ENCODE results near the gene NIF3L1. TPM values are rescaled to one million over a fixed set of nuclear protein-coding genes. Genes with fewer than 3 reads are reported as not detected.

NIF3L1 gene
- total and polyA plus RNA-seq, 9 of the 15 experiments (the other 6 are each of a cell fraction or from before 2014, with no cell fraction given): 26.7 to 89.5 (median 45.6) TPM

- TF ChIP-seq, protein P1, sequence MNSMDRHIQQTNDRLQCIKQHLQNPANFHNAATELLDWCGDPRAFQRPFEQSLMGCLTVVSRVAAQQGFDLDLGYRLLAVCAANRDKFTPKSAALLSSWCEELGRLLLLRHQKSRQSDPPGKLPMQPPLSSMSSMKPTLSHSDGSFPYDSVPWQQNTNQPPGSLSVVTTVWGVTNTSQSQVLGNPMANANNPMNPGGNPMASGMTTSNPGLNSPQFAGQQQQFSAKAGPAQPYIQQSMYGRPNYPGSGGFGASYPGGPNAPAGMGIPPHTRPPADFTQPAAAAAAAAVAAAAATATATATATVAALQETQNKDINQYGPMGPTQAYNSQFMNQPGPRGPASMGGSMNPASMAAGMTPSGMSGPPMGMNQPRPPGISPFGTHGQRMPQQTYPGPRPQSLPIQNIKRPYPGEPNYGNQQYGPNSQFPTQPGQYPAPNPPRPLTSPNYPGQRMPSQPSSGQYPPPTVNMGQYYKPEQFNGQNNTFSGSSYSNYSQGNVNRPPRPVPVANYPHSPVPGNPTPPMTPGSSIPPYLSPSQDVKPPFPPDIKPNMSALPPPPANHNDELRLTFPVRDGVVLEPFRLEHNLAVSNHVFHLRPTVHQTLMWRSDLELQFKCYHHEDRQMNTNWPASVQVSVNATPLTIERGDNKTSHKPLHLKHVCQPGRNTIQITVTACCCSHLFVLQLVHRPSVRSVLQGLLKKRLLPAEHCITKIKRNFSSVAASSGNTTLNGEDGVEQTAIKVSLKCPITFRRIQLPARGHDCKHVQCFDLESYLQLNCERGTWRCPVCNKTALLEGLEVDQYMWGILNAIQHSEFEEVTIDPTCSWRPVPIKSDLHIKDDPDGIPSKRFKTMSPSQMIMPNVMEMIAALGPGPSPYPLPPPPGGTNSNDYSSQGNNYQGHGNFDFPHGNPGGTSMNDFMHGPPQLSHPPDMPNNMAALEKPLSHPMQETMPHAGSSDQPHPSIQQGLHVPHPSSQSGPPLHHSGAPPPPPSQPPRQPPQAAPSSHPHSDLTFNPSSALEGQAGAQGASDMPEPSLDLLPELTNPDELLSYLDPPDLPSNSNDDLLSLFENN (IDR thresholded peaks at IDR 0.05; ENCODE audit: low read depth in 2 of 2, low read length in 2 of 2): no peak
- TF ChIP-seq ZBTB33 (CRISPR knock-in tag; IDR thresholded peaks at IDR 0.05) (peak; percentile 53; the same call in 1 of the 2 replicates), MTA3 (IDR thresholded peaks at IDR 0.05; ENCODE audit: borderline replicate concordance) (0 out of 2 replicates have a peak, but pooled peaks have one; percentile 78), ZNF184 (CRISPR knock-in tag; IDR thresholded peaks at IDR 0.05) (no peak), THRAP3 (IDR thresholded peaks at IDR 0.05; ENCODE audit: borderline replicate concordance) (no peak), GTF2F1 (IDR thresholded peaks at IDR 0.05; ENCODE audit: low read depth, low read length) (no peak; the same call in 1 of the 2 replicates), NFIX (CRISPR knock-in tag; IDR thresholded peaks at IDR 0.05; ENCODE audit: low read depth) (no peak), CBFB (CRISPR knock-in tag; IDR thresholded peaks at IDR 0.05) (no peak), LCOR (CRISPR knock-in tag; IDR thresholded peaks at IDR 0.05) (peak; percentile 91), HNRNPK (IDR thresholded peaks at IDR 0.05; ENCODE audit: low read depth, low read length, poor library complexity, severe bottlenecking) (no peak), ZFX (CRISPR knock-in tag; IDR thresholded peaks at IDR 0.05) (peak; percentile 92), HMBOX1 (IDR thresholded peaks at IDR 0.05) (no peak), SOX6 (IDR thresholded peaks at IDR 0.05) (0 out of 2 replicates have a peak, but pooled peaks have one; percentile 27)
- TF ChIP-seq, protein P2, sequence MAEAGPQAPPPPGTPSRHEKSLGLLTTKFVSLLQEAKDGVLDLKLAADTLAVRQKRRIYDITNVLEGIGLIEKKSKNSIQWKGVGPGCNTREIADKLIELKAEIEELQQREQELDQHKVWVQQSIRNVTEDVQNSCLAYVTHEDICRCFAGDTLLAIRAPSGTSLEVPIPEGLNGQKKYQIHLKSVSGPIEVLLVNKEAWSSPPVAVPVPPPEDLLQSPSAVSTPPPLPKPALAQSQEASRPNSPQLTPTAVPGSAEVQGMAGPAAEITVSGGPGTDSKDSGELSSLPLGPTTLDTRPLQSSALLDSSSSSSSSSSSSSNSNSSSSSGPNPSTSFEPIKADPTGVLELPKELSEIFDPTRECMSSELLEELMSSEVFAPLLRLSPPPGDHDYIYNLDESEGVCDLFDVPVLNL (CRISPR knock-in tag; IDR thresholded peaks at IDR 0.05; ENCODE audit: low read depth): no peak
- TF ChIP-seq, protein P3, sequence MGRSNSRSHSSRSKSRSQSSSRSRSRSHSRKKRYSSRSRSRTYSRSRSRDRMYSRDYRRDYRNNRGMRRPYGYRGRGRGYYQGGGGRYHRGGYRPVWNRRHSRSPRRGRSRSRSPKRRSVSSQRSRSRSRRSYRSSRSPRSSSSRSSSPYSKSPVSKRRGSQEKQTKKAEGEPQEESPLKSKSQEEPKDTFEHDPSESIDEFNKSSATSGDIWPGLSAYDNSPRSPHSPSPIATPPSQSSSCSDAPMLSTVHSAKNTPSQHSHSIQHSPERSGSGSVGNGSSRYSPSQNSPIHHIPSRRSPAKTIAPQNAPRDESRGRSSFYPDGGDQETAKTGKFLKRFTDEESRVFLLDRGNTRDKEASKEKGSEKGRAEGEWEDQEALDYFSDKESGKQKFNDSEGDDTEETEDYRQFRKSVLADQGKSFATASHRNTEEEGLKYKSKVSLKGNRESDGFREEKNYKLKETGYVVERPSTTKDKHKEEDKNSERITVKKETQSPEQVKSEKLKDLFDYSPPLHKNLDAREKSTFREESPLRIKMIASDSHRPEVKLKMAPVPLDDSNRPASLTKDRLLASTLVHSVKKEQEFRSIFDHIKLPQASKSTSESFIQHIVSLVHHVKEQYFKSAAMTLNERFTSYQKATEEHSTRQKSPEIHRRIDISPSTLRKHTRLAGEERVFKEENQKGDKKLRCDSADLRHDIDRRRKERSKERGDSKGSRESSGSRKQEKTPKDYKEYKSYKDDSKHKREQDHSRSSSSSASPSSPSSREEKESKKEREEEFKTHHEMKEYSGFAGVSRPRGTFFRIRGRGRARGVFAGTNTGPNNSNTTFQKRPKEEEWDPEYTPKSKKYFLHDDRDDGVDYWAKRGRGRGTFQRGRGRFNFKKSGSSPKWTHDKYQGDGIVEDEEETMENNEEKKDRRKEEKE (IDR thresholded peaks at IDR 0.05; ENCODE audit: borderline replicate concordance in 1 of 2, control insufficient read depth in 1 of 2, low read depth in 2 of 2, low read length in 1 of 2): no peak
These were observed 24.8 kb upstream of the NIF3L1 start, which contains the start of gene CLK1 (continued) for GRCh38 chr2:200864176-200865034.

Measured in K562 (cell line).